Medulla oblongata (tissue), 1 donor: ENCODE results near the gene ABCA2.
A peak's percentile ranks its signal among the peaks of the same experiment; 100 is the strongest.
"Not testable (repeated sequence)": the region's sequence is repeated elsewhere in the genome, so short reads cannot be mapped to it uniquely, and the experiment has no call there.

Source experiments
- DNase-seq: peaks from one replicate; pipeline ENCODE4 v3.0.0-alpha.2; 2015; ENCODE audit errors: extremely low spot score

ABCA2 gene

DNA sequence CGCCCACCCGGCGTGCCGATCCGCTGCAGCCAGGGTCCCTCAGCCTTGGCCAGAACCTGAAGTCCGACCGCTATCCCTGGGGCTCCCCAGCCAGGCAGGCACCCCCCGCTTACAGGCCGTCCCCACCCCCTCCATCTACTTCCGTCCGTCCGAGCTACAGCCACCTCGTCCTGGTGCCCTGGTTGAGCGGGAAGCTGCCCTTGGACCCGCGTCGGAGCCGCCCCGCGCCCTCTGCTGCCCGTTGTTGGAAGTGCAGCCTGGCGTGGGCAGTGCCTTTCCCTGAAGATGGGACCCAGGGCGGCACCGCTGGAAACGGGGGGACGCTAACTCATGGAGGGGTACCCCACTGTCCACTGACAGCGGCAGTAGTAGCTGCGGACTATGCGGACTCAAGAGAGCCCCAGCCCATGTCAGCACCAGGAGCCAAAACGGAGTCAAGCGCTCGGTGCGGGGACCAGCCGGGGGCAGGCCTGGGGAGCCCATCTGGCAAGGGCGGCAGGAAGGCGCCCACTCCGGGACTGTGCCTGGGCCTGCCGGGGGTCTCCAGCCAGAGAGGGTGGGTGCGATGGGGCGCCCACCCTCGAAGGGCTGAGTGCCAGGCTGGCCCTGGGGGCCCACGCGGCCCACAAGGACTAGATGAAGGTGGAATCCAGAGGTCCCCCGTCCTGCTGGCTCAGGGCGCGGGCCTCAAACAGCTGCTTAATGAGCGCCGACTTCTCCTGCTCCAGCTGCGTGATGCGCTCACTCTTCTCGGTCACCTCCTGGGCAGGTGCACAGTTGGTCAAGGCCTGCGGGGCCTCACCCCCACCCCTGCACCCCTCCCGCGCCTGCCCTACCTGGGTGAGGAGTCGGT, 36.2 kb upstream of the ABCA2 start:
- peak; percentile 51 for DNase-seq

- no peak for DNase-seq
Observed at GRCh38 chr9:137063311-137064026, 35.4 kb upstream of the ABCA2 start.

- not testable (repeated sequence) for DNase-seq
Observed at GRCh38 chr9:137062798-137063197, 34.8 kb upstream of the ABCA2 start.

DNA sequence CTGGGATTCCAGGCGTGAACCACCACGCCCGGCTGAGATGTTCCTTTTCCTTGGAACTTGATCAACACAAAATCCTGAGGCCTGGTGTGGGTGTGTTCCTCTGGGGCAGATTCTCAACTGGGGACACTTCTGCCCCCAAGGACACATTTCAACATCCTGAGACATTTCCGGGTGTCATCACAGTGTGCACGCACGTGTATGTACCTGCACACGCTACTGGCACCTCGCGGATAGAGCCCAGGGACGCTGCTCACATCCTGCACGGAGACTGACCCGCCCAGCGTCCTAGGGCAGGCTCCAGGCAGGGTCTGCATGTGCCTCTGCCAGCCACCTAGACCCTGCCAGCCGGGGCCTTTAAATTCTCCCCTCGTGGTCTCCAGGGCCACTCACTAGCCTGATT, 34.3 kb upstream of the ABCA2 start:
- DNase-seq: no peak

DNA sequence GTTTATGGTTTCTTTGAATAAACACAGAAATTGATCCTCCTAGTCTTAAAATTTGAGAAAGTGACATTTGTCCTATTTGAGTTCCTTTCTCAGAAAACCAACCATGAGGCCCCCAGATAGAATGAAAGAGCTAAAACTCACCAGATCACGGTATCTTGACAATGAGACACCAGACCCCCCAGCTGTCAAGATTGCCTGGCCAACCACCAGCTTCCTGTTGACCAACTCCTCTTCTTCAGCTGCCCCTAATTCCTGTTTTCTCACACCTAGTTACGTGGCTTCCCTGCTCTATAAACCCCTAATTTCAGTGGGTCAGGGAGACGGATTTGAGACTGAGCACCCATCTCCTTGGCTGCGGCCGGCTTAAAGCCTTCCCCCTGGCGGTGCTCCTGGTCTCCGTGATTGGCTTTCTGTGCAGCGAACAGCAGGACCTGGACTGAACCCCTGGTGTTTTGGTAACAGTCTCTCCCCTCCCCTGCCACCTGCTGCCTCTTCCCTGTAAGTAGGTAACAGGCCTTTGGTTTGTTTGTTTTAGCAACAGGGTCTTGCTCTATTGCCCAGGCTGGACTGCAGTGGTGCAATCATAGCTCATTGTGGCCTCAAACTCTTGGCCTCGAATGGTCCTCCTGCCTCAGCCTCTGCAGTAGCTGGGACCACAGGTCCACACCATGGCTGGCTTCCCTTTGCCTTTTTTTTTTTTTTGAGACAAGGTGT, 30.6 kb upstream of the ABCA2 start:
- no peak for DNase-seq

DNA sequence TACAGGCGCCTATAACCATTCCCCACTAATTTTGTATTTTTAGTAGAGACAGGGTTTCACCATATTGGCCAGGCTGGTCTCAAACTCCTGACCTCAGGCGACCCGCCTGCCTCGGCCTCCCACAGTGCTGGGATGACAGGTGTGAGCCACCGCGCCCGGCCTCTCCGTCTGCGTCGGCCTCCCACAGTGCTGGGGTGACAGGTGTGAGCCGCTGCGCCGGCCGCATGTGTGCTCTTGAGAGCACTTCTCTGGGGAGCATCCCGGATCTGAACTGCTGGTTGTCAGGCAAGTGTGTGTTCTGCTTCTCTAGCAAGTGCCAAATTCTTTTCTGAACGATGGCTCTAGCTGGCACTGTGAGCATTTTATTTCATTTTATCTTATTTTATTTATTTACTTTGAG, 29.5 kb upstream of the ABCA2 start:
- DNase-seq: no peak

DNA sequence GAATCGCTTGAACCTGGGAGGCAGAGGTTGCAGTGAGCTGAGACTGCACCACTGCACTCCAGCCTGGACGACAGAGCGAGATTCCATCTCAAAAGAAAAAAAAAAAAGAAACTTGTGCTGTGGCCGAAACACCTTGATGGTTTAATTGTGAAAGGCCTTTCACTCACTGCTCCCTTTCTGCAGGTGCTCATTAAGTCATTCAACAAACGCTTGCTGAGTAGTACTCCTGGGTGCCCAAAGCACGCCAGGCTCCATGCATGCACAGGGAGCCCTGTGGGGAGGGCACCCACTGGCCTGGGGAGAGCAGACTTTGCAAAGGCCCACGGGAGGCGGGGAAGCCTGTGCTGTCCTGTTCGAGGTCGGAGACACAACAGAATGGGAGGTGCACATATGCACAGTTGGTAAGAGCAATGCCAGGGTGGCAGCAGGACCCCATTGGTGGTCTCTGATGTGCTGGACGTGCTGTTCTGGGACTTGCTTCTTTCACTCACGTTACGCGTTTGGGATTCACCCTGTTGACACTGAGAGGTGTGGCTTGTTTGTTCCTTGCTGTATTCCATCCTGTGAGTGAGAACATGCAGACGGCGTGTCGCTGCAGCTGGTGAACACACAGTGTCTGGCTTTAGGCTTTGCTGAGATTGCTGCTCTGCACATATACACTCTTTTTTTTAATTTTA, 28.8 kb upstream of the ABCA2 start:
- no peak for DNase-seq

DNA sequence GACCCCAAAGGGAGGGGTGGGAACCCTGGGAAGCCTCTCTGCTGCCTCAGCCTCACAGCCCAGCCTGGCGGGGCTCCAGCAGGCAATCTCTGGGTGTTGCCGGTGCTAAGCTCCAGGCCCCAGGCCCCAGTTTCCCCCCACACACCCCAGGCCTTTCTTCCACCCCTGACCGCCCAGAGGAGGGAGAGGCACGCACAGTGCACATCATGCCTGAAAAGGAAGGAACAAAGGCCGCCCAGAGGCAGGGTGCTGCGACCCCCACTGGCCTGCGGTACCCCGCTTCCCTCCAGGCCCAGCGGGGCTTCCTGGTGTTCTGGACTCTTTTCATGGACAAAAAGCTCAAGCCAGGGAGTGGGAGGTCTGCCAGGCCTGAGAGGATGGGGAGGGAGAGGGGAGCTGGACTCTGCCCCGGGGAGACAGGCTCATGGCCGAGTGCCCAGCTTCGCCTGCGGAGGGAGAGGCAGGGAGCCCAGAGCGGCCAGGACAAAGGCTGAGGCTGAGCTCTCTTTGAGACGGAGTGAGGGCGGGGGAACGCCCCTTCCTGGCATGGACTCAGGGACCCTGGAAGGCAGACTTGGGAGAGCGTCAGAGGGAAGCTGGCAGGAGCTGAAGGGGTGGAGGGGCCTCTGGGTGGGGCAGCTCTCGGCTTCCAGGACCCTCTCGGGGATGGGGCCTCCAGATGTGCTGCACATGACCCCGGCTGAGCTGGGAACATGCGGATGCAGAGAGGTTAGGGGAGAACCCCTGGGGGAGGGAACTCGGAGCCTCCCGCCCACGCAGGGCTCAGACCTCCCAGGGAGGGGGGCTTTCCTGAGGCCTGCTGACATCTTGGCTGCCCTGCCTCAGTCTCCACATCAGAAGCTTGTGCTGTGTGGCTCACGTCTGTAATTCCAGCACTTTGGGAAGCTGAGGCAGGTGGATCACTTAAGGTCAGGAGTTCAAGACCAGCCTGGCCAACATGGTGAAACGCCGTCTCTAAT, 27.6 kb upstream of the ABCA2 start:
- peak; percentile 98 for DNase-seq

DNA sequence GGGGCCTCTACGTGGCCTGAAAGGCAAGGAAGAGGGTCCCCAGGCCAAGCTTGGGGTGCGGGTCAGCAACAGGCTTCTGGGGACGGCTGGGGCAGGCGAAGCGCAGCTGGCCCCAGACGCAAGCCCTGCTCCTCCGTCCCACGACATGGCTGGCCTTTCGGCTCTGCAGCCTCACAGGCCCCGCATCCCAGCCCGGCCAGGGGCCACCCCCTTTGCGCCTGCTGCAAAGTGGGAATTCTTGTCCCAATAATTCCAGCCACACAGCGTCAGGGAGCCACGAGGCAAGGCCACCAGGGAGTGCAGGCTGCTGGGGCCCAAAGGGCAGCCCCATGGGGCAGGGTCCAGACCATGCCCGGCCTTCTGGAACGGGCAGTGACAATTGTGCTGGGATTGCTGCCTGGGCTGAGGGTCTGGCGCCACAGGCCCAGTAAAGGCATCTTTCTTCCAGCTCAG, 26.9 kb upstream of the ABCA2 start:
- DNase-seq: peak; percentile 72

DNA sequence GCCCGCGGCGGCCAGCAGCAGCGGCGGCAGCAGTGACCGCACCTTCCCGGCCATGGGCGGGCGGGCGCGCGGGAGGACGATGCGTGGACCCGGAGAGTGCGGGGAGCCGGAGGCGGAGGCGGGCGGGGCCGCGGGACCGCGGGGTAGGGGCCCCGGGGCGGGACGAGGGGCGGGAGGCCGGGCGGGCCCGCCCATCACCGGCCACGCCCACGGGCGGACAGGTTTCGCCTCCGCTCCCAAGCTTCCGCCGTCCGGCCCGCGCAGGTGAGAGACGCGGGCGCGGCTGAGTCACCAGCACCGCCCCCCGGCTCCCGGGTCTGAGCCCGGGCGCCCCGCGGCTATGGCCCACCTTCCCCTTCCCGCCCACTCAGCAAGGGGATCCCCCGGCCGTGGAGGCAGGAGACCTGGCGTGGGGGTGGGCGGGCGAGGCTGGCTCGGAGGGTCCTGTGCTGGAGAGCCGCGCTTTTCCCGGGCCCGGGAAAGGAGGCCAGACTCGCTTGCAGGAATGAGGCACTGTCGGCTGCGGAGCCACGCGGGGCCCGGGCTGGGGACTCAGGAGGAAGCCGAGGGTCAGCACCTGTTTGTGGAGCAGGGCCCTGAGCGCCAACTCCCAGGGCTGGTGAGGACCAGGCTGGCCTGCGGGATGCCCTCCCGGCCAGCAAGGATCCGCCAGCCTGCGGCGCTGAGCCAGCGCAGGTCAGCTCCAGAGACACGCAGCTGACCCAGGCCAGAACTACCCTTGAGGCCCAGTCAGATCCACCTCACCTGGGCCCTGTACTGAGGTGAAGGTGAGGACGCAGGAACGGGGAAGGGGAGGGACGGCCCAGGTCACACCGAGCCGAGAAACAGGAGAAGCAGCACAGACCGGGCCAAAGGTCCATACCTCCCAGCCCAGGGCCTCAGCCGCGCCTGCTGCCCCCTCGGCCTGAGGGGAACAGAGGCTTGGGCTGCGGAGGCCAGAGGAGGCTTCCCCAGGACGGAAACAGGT, 26.2 kb upstream of the ABCA2 start, which contains the start of gene ENTPD2:
Gene ENTPD2, minus strand, starts transcription at position 118 of the 988 bp plus-strand sequence. Its CDS starts 64 bp downstream, at position 54.
- no peak for DNase-seq

DNA sequence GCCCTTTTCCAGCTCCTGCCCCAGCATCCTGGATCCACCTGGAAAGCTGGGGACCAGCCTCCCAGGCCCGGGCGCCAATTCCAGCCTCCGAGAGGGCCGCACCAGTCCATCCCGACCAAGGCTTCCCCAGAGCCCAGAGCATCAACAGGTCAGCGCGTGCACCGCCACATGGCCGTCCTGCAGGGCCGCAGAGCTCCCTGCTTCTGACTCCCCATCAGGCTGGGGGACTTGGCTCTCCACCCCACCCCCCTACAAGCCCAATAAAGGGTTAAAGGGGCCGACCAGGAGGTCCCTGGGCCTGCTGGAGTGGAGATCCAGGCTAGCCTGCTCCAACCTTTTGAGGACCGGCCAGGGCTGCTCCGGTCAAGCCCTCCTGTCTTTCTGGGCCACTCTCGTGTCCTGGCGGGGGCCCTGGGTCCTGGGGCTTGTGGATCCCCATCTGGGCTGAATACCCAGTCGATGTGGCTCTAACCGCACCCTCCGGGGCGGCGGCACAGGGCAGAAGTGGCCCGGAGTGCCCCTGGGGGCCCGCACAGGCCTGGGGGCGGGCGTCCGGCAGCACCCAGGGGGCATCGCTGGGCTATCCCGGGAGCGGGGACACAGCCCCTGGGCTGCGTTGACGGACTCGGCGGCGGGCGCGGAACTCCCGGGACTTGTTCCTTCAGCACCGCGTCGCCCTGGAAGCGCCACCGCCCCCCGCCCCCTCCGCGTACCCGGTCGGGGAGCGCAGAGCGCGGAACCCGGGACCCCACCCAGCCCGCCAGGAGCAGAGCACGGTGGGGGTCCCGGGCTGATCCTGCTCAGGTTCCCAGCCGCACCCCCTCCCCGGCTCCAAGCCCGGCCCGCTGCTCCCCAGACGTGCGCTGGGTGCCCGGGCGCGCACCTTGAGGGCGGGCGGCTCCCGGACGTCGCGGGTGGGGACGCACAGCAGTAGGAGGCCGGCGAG, 25.2 kb upstream of the ABCA2 start:
- no peak for DNase-seq

DNA sequence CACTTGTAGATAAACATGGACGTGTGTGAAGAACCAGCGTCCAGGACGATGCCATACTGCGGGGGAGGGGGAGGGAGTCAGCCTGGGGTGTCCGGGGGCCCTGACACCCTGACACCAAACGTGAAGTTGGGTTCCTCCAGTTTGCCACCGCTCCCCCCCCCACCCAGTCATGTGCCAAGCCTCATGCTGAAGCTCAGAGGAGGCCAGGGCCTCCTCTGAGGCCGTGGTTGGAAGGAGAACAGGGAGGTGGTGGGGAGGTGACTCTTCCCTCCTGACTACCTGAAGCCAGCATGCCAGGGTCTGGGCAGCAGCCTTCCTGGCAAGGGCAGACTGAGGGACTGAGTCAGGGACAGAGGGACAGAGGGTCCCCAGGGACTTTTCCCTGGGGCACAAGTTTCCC, 24.3 kb upstream of the ABCA2 start:
- DNase-seq: no peak

DNA sequence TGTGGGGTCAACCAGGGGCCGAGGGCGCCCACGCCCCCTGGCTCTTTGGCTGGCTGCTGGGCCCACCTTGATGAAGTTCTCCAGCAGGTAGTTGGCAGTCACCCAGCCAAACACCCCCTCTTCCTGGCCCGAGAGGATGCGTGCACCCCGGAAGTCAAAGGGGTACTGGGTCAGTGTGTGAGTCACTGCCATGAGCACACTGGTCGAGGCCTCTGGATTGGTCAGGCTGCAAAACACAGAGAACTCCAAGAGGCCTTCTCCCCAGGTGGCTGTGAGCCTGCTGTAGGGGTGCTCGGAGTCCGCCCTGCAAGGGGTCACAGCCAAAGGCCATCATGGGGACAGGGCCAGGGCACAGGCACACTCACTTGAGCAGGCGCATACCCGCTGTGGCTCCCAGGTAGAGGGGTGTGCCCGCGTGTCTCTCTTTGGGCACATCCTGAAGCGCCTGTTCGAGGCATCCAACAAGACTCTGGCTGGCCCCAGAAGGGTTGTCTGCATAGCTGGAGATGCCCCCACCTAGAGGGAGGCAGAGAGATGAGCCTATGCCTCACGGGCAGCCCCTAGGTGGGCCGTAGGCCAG, 23.2 kb upstream of the ABCA2 start:
- no peak for DNase-seq

- no peak for DNase-seq
Observed at GRCh38 chr9:137050570-137050969, 22.5 kb upstream of the ABCA2 start.

GRCh38 chr9:137049544-137050449, 21.8 kb upstream of the ABCA2 start:
- DNase-seq: peak; percentile 67

DNA sequence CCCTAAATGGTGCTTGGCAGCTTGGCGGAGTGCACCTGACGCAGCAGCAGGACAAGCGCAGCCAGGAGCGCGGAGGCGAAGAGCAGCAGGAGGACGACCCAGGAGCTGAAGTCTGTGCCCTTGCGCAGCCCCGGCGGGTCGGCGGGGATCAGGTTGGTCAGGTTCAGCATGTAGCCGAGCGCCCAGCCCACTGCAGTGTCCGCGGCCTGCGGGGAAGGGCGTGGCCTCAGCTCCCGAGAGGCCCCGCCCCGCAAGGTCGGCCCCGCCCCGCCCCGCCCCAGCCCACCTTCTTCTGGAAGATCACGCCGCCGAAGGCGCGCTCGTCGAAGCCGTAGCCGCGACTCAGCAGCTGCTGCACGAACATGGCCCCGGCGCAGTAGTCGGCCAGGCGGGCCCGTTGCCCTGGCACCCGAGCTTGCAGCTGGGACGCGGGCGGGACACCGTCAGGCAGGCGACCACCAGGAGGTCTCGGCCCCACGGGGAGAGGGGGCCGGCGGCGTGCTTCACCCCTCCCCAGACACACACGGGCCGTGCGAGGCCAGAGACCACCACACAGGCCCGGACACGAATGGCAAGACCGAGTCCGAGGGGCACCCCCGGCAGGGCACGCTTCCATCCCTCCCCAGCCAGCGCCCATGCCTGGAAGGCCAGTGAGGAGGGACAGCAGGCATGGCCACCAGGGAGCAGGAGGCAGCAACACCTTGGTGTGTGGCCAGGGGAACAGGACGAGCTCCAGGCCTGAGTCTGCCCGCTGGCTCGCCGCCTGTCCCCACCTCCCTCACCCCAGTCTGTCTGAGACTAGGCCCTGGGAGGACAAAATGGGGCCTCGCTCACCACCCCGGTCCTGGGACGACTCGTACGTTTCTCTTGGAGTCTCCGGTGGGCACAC, 20.9 kb upstream of the ABCA2 start:
- peak; percentile 55 for DNase-seq
